Right ventricle myocardium inferior (tissue), 1 donor: ENCODE measurements around the gene FLAD1. TPM values are rescaled to one million over a fixed set of nuclear protein-coding genes. Genes with fewer than 3 reads are reported as not detected.
"Not testable (repeated sequence)": the region's sequence is repeated elsewhere in the genome, so short reads cannot be mapped to it uniquely, and the experiment has no call there.

Experiments
- ATAC-seq: fragments of 200-7000 bp; cut with Tn5 transposase; one replicate; pipeline ENCODE4 v1.9.1; 2020; ENCODE audit warnings: mild to moderate bottlenecking, moderate library complexity
- DNase-seq: peaks from one replicate; pipeline ENCODE4 v3.0.0; 2021; ENCODE audit errors: missing footprints
- intact Hi-C: fragments of 100-400 bp; cut with DNase I; formaldehyde crosslinking; loops from one replicate; pipeline ENCODE4 v1.11.0; 2022
- total RNA-seq: library from RNA; stranded (reverse); fragmentation: NEBNext Ultra II Directional; extraction: Animal tissue kit (Norgen Biotek cat#: 25700); gene quantifications from one replicate; pipeline ENCODE4 v1.2.1, GENCODE V29; 2021
- donor health status: DM: no; HTN: yes; CAD: no; lungs with severe emphysema.

FLAD1 gene
- total RNA-seq, 1 donor from 2014 or later, result 30.8 TPM

DNA sequence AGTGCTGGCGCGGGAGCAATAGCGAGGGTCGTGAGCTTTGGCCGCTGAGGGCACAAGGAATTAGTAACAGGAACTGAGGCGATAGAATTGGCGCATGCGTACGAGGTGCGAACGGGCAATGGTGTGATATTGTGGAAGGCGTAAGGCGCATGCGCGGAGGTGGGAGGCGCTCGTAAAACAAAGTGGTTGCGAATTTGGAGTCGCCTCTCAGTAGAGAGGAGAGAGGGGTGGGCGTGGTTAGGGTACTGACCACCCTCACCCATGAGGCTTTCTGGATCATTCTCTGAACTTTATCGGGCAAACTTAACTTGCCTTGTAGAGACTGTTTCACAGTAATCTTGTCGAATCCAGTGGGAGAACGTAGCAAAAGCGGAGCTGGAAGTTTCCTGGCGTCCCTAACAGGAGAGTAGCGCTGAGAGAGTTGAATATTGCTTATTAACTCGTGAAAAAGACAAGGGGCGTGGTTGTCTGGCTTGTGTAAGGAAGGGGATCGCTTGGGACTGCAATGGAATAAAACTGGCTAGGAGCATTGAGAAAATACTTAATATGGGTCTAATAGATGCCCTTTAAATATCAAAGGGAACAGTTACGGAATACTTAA is 8.2 kb upstream of the FLAD1 start:
- intact Hi-C loops, result loop anchor here (2.0 to 5.0 kb wide), 2 partner anchors 26 to 42 kb away; no protein-coding TSS in a partner anchor
- peak; percentile 95 for DNase-seq

DNA sequence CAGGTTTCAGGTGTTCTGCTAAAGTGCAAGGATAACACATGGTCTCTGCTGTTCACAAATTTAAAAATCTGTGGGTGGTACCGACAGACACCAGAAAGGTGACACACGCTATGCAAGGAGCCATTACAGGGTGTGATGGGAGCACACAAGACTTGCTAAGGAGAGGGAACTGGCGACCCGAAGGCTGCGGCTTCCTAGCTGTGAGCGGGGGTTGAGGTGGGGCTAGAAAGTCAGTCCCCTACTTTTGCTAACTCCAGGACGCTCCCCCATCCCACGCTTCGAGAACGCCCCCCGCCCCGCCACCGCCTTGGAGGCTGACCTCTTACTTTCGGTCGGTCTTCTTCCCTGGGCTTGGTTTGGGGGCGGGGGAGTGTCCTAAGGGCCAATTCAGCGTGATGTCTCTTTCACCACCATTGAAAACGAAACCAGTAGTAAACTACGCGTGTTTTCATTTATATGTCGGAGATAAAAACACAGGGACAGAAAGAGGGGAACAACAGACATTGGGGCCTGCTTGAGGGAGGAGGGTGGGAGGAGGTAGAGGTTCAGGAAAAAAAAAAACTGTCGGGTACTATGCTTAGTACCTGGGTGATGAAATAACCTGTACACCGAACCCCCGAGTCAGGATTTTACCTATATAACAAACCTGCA is 7.6 kb upstream of the FLAD1 start:
- DNase-seq (no peak), ATAC-seq (no peak)
- intact Hi-C loops, result loop anchor here (2.0 kb wide), 1 partner anchor 25 kb away; no protein-coding TSS in a partner anchor

More for the DNA sequence above, 8.2 kb upstream of the FLAD1 start:
- ATAC-seq, result peak; percentile 68

DNA sequence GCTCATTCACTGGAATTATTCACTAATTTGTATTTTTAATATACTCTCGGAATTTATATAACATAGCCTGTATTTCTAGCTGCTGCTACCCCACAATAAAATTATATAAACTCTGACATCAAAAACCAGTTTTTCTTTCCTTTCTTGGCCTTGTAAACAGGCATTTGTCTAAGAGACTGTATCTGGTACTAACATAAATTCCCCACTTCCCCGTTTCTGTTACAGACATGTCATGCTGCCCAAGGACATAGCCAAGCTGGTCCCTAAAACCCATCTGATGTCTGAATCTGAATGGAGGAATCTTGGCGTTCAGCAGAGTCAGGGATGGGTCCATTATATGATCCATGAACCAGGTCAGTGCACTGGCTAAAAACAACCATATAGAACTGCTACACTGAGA is 5.4 kb upstream of the FLAD1 start:
- intact Hi-C loops, result not testable (repeated sequence)

DNA sequence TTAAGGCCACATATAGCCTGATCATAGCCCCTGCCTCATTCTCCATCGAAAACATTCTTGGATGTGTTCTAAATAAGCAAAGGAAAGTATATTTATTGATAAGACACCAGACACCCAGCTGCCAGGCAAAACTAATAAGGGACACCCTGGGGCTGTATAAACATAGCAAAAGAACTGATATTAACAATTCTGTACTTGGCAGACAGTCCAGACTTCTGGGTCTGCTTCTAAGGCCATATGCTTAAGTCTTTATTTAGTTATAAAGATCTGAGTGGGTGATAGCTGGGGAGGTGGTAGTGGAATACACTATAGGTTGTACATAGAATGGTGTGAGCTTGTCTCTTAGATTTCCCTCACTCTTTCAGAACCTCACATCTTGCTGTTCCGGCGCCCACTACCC is 4.8 kb upstream of the FLAD1 start:
- no peak for ATAC-seq
- intact Hi-C loops, result no loop called here
- no peak for DNase-seq

More for the DNA sequence above, 5.4 kb upstream of the FLAD1 start:
- DNase-seq, ATAC-seq: not testable (repeated sequence)

DNA sequence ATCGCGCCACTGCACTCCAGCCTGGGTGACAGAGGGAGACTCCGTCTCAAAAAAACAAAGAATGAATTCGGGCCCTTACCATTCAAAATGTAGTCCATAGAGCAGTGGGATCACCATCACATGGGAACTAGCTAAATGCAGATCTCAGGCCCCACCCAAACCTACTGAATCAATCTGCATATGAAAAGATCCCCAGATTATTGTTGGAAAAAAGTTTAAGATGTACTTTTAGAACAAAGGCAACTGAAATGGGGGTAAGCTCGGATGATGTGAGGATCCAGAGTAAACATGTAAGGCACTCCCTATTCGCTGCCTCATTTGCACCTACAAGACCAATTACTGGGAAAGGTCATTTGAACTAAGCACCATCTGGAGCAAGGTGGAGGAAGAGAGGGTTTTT is 803 bp upstream of the FLAD1 start:
- DNase-seq (no peak), ATAC-seq (no peak)
- intact Hi-C loops, result loop anchor here (2.0 kb wide), 1 partner anchor 20 kb away; the partner anchor contains the start of gene ZBTB7B

DNA sequence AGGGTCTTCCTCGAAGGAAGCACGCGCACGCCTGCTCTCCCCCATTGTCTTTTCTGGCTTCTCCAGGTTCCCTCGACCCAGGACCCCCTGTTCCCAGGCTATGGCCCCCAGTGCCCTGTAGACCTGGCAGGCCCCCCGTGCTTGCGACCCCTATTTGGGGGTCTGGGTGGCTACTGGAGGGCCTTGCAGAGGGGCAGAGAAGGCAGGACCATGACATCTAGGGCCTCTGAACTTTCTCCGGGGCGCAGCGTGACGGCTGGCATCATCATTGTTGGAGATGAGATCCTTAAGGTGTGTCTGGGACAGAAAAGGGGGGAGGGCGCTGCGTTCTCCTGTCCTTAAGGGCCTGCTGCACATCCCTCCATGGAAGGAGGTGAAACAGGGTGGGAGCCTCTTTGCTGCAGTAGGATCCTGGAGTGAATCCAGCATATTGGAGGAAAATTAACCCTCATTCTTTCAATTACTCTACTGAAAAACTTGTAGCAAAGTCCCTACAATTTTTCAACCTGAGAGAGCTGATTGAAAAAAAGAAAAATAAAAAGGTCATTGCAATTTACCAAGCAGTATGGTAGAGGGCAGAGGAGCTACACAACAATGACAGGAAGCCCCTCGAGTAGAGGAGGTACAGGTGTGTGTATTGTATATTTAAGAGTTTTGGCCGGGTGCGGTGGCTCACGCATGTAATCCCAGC is 777 bp downstream of the FLAD1 start:
- no peak for ATAC-seq
- intact Hi-C loops, result loop anchor here (2.0 kb wide), 1 partner anchor 19 kb away; the partner anchor contains the start of gene ZBTB7B
- no peak for DNase-seq

DNA sequence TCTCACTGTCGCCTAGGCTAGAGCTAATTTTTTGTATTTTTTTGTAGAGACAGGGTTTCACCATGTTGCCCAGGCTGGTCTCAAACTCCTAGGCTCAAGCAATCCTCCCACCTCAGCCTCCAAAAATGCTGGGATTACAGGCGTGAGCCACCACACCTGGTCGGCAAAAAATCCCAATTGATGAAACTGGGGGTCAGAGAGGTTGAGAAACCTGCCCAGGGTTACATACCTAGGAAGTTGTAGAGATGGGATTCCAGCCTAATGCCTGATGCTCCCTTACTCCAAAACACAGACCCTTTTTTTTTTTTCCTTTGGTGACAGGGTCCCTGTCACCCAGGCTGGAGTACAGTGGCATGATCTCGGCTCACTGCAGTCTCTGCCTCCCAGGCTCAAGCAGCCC is 3.6 kb downstream of the FLAD1 start:
- ATAC-seq, intact Hi-C loops, DNase-seq: not testable (repeated sequence)

DNA sequence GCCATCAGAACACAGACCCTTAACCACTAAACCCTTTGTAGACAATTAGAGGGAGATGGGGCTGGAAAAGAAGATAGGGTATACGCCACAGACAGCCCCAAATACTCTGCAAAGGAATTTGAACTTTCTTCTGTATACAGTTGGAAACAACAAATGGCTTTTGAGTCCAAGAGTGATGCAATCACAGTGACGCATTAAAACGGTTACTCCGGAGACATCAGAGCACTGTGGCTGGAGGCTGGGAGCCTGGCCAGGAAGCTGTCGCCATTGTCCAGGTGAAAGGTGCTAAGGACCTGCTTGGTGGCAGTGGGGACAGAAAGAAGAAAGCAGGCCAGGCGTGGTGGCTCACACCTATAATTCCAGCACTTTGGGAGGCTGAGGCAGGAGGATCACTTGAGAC is 4.2 kb downstream of the FLAD1 start:
- DNase-seq (no peak), ATAC-seq (no peak)
- intact Hi-C loops, result no loop called here

DNA sequence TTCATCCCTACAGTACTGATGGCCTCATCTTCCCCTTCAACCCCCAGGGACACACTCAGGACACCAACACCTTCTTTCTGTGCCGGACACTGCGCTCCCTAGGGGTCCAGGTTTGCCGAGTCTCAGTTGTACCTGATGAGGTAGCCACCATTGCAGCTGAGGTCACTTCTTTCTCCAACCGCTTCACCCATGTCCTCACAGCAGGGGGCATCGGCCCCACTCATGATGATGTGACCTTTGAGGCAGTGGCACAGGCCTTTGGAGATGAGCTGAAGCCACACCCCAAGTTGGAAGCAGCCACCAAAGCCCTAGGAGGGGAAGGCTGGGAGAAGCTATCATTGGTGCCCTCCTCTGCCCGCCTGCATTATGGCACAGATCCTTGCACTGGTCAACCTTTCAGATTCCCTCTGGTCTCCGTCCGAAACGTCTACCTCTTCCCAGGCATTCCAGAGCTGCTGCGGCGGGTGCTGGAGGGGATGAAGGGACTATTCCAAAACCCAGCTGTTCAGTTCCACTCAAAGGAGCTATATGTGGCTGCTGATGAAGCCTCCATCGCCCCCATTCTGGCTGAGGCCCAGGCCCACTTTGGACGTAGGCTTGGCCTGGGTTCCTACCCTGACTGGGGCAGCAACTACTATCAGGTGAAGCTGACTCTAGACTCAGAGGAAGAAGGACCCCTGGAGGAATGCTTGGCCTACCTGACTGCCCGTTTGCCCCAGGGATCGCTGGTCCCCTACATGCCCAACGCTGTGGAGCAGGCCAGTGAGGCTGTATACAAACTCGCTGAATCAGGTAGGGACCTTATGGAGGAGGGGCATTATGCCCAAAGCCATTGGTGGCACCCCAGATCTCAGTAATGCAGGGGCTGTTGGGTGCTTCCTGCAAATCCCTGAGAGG is 5.2 kb downstream of the FLAD1 start:
- intact Hi-C loops, result no loop called here
- DNase-seq (no peak), ATAC-seq (no peak)

DNA sequence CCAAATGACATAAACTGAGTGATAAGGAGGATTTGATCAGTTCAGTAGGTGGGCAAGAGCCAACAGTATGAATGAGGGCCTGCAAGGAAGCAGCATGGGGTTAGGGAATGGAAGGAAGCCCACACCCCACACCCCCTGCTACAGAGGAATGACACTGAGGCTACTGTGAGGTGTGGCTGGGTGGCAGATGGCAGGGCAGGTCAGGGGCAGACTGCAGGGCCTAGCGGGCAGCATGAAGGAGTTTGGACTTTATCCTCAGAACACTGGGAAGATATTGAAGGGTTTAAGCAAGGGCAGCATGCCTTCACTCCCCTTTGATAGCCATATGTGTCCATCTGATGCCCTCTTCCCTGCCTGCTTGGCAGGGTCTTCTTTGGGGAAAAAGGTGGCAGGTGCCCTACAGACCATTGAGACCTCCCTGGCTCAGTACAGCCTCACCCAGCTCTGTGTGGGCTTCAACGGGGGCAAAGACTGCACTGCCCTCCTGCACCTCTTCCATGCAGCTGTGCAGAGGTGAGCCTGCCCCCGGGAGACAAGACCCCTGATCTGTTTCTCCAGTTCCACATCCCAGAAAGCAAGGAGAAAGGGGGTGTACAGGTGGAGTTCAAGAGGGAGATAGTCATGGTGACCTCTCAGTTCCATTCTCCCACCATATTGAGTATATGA is 6.2 kb downstream of the FLAD1 start:
- DNase-seq (no peak), ATAC-seq (no peak)
- intact Hi-C loops, result no loop called here

DNA sequence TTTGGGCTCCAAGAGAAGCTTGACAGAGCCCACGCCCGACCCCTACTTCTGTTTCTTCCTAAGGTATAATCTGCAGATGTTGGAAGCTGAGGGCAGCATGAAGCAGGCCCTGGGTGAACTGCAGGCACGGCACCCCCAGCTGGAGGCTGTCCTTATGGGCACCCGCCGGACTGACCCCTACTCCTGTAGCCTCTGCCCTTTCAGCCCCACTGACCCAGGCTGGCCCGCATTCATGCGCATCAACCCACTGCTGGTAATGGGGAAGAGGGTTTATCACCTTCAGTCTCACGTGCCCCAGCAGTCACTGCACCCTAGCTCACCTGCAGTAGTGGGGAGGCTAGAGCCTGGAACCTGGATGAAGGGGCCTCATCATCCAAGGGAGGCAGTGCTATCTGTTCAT is 7.1 kb downstream of the FLAD1 start:
- ATAC-seq (no peak), DNase-seq (no peak)
- intact Hi-C loops, result no loop called here

DNA sequence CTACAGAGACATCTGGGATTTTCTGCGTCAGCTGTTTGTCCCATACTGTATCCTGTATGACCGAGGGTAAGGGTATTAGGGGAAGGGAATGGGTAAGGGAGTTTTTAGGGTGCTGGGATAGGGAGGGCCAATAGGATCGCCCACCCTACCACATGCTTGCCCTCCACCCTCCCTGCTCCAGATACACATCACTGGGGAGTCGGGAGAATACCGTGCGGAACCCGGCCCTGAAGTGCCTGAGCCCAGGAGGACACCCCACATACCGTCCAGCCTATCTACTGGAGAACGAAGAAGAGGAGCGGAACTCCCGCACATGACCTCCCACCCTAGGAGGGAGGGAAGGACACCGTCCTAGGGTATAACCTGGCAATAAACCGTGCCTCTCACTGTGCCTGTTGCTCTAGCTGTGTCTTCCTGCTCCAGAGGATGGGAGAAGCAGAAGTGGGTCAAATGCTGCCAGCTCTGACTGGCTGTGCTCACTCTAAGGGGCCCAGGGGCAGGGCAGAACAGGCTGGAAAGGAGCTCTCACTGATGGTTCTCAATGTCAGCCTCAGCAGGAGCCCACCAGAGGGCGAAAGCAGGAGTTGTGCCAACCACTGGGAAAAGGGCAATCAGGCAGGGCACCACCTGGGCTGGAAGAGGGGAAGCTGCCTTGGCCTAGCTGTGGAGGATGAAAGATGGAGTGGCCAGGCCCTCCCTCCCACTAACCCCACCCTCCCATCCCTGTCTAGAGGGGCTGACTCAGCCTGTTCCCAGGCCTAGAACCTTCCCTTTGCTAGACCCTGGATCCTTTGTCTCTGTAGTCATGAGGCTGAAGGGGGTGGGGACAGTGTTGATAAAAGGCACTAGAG is 9.8 kb downstream of the FLAD1 start:
- intact Hi-C loops, result no loop called here
- no peak for DNase-seq
- ATAC-seq, result peak; percentile 22

DNA sequence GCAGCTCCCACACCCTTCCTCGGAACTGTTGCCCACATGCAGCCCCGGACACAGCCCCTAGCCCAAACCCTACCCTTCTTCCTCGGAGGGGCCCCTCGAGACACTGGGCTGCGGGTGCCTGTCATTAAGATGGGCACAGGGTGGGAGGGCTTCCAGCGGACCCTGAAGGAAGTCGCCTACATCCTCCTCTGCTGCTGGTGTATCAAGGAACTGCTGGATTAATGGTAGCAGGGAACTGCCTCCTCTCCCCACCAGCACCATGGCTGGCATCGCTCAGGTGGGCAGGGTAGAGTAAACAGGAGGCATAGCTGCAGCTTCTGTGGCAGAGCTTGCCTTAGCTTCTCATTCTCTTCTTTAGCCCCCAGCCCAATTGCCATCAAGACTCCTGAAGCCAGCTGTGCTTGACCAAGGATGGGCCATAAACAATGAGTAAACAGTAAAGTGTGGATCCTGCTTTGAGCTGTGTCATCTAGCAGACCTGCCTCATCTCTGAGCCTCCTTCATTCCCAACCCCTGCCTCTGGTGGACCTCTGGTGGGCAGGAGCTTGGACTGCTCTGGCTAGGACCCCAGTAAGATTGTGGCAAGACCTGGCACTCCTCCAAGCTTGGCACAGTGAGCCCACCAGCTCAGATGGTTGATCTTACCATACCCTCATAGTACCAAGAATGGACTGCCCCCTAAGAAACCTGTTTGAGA is 10.6 kb downstream of the FLAD1 start, which contains the start of gene LENEP:
Gene LENEP (plus strand): TSS at position 15 of the 697 bp plus-strand sequence. CDS start 22 bp downstream, at position 37.
- DNase-seq (no peak), ATAC-seq (no peak)

DNA sequence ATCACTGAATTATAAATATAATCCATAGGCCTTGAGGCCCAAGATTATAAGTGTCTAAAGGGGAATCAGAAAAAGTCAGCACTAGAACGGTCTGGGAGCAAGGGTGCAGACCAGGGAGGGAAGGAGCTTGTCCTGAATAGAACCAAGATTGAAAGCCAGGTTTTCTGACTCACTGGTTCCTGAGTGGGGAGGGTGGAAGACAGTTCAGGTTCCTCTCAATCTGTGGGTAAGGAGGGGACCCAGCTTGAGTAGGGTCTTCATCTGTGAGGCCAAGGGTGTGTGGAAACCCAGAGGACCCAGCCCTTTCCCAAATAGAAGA is 11.1 kb downstream of the FLAD1 start:
- ATAC-seq (no peak), DNase-seq (no peak)
- intact Hi-C loops, result no loop called here

More for the DNA sequence above, 10.6 kb downstream of the FLAD1 start, which contains the start of gene LENEP:
- intact Hi-C loops, result no loop called here

DNA sequence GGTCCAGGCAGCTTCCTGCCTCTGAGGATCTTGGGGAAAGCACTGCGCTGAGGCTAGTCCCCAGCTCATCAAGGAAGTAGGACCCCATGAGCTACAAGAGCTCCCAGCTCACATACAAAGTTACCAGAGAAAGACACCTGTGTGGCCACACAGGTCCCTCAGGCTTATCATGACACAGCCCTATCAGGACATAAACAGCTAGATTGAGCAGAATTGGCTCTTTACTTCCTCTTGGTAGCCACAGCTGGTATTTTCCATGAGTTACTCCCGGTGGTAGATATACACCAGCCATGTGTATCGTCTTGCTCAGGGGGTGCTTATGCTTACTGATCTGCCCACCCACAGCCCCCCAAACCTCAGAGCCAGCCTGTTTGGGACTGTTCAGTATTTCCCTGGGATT is 11.4 kb downstream of the FLAD1 start:
- intact Hi-C loops, result no loop called here
- no peak for ATAC-seq
- DNase-seq, result no peak

DNA sequence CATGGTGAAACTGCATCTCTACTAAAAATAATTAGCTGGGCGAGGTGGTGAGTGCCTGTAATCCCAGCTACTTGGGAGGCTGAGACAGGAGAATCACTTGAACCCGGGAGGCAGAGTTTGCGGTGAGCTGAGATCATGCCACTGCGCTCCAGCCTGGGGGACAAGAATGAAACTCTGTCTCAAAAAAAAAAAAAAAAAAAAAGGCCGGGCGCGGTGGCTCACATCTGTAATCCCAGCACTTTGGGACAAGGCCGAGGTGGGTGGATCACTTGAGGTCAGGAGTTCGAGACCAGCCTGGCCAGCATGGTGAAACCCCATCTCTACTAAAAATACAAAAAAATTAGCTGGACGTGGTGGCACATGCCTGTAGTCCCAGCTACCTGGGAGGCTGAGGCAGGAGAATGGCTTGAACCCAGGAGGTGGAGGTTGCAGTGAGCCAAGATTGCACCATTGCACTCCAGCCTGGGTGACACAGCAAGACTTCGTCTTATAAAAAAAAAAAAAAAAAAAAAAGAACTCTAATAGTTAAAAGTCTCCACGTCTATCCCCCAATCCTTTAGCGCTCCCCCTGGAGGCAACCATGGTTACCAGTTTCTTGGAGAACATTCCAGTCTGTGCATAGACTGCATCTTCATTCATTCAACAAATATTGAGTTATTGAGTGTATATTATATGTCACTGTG is 12.3 kb downstream of the FLAD1 start:
- ATAC-seq, intact Hi-C loops, DNase-seq: not testable (repeated sequence)
